Erythroblast (primary cell): ENCODE measurements around the gene STUB1.

Experiments used
- DNase-seq, 2 experiments: peaks; one replicate each; lab custom pipeline; 2025; lab: John Stamatoyannopoulos, UW
- GATA1 ChIP-seq: IDR thresholded peaks from 2 replicates; pipeline ENCODE4 v1.6.1; 2011; ENCODE audit warnings: low read depth, mild to moderate bottlenecking, control low read depth, low read length, moderate library complexity
- POLR2A ChIP-seq: IDR thresholded peaks from 2 replicates; pipeline ENCODE4 v1.6.1; 2011; ENCODE audit warnings: mild to moderate bottlenecking, low read length

The STUB1 gene

DNA sequence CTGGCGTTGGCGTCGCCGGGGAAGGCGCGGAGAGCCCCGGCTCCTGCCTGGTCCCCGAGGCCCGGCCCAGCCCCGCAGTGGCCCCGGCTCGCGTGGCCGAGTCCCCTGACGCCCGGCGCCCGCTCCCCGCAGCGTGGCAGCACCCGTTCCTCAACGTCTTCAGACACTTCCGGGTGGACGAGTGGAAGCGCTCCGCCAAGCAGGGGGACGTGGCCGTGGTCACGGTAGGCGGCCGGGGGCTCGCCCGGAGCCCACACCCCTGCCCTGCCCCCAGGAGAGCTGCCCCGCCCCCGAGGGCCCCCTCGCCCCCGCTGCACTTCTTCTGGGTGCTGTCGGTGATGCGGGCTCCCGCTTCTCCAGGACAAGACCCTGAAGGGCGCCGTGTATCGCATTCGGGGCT is 30.6 kb upstream of the STUB1 start:
- peak; percentile 45 to 50 for DNase-seq
- TF ChIP-seq POLR2A (no peak), GATA1 (no peak)

DNA sequence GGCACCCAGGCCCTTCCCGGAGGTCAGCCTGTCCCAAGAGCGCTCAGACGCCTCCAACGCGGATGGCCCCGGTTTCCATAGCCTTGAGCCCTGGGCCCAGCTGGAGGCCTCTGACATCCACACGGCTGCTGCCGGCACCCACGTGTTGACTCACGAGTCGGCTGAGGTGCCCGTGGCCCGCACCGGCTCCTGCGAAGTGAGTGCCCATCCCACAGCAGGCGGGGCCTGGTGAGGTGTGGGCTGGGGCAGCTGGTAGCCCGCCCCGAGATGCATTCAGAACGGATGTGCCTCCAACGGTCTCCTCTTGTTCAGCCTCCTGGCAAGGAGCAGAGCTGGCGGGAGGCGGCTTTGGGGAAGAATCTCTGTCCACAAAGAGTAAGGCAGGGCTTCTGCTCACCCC is 28.4 kb upstream of the STUB1 start:
- DNase-seq, result no peak
- TF ChIP-seq GATA1, result no peak
- TF ChIP-seq POLR2A, result no peak

DNA sequence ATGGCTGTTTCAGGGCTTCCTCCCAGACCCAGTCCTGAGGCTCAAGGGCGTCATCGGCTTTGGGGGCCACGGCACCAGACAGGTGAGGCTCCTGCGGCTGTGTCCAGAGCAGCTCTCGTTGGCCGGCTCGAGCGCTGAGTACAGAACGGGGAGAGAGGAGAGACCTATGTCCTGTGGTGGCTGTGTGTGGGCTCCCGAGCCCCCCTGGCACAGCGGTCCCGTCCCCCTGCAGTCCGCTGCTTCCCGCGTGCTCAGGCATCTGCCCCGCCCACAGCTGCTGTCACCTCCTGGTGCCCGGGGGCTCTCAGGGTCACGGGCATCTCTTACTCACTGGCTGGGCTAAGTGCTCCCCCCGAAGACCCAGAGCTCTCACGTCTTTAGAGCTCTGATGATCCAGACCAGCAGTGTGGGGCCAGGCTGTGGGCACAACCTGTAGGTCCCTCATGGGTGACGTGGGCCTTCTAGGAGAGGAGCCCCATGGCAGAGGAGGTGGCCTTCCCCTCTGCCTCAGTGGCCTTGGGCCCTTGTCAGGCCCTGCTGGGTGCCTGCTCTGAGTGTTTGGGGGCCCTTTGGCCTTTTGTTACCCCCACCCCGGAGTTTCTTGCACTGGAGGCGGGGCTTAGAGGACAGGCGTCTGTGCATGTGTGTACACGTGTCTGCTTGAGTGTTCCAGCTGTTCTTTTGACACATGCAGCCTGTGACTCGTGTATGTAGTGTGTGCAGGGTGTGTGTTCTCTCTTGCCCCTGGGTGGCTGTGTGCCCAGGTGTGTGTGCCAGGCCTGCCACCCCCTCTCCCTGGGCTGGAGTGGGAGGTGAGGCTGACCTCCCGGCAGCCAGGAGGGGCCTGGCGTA is 27.5 kb upstream of the STUB1 start:
- TF ChIP-seq GATA1, result no peak
- TF ChIP-seq POLR2A, result no peak
- DNase-seq, result no peak

DNA sequence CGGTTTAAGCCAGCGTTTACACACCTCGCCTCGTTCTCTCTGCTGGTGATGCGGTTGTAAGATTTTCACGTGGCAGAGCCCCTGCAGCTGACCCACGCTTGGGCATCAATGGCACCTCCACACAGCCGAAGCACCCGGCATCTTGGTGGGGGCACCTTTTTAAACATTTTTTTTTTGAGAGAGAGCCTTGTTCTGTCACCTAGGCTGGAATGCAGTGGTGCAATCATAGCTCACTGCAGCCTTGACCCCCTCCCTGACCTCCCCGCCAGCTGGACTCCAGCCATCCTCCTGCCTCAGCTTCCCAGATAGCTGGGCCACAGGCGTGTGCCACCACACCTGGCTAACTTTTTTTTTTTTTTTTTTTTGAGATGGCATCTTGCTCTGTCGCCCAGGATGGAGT is 26.2 kb upstream of the STUB1 start:
- TF ChIP-seq POLR2A, result no peak
- TF ChIP-seq GATA1, result no peak
- no peak for DNase-seq

DNA sequence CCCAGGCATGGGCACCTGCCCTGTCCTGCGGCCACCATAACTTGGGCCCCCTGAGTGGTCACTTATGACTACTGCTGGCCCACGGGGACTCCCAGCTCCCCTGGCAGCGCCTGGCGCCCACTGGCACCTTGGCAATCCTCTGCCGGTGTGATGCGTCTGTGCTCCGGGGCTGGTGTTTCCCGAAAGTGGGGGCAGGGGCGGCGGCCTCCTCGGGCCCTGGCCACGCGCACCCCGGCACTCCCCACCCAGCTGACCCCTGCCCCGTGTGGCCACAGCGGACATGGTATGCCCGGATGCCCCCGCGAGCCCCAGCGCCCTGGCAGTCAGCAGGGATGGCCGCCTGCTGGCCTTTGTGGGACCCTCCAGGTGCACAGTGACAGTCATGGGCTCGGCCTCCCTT is 22.7 kb upstream of the STUB1 start:
- no peak for DNase-seq
- TF ChIP-seq POLR2A (no peak), GATA1 (no peak)

DNA sequence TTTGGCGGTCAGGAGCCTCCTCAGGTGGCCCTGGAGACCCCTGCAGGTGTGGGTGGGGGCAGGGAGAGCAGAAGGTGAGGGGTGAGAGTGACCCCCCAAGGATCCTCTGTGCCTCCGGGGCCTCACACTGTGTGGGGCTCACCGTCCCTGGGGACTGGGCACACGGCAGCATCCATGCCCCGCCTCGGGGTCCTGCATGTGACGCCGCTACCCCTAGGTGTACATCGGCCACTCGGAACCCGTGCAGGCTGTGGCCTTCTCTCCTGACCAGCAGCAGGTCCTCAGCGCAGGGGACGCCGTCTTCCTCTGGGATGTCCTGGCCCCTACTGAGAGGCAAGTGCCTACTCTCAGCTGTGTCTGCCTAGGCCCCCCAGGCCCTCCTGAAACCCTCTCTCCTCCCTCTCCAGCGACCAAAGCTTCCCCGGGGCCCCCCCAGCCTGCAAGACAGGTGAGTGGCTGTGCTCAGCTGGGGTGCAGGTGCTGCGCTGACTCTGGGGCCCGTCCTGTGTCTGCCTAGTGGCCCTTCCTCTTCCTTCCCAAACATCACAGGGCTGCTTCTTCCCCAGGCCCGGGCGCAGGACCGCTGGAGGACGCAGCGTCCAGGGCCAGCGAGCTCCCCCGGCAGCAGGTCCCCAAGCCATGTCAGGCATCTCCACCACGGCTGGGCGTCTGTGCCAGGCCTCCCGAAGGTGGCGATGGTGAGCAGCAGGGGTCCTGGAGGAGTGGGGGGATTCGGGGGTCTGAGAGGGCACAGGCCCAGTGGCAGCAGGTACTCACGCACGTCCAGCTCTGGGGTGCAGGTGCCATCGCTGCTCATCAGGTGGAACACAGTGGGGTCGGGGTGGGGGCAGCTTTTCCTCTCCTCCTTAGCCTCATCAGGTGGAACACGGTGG is 21.3 kb upstream of the STUB1 start:
- DNase-seq, result no peak
- TF ChIP-seq GATA1 (no peak), POLR2A (no peak)

DNA sequence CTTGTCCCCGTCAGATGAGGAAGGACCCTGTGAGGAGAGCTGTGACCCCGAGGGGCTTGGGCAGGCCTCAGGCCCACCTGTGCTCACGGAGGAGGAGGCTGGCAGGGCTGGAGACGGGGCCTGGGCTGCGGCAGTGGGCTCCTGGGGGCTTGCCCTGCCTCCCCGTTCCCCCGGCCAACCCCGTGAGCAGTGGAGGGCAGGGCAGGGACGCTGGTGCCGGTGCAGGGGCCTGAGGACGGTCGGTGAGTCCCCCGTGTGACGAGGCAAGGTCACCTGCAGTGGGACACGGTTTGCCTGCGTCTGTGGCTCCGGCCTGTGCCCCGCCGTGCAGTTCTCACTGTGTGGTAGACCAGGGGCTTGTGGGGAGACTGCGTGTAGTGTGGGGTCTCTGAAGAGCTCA is 20.6 kb upstream of the STUB1 start:
- TF ChIP-seq POLR2A (no peak), GATA1 (no peak)
- DNase-seq, result no peak

DNA sequence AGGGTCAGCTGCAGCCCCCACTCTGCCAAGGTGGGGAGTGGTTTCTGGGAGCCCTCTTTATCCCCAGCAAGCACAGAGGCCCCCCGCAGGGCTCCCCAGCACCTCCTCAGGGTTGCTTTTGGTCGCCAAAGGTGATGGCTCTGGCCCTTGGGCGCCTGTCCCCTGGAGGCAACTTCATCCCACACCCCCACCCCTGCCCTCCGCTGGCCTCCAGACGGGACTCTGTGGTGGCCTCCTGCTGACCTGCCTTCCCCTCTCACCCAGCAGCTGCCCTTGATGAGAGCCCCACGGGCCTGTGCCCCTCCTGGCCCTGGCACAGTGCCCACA is 20.1 kb upstream of the STUB1 start:
- DNase-seq, result no peak
- TF ChIP-seq GATA1, result no peak
- no peak for TF ChIP-seq POLR2A

DNA sequence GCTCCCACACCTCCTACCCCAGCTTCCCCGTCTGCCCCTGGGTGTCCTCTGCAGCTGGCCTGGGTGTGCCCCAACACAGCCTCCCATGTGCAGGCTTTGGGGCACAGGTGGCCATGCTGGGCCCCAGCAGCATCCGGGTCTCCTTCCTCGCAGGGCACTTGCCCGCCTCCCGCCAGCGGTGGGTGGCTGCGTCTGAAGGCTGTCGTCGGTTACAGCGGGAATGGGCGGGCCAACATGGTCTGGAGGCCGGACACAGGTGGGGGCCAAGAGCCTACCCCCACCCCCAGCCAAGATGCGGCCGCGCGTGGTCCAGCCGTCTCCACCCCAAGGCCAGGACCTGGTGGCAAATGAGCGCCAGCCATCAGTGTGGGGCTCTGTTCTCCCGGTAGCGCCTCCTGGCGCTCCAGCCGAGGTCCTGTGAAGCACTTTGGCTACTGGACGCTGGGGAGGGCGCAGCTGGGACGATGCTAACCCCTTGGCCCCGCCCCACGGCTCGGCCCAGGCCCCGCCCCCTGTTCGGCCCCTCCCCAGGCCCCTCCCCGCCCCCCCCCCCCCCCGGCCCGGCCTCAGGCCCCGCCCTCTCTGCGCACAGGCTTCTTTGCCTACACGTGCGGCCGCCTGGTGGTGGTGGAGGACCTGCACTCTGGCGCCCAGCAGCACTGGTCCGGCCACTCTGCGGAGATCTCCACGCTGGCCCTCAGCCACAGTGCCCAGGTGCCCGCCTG is 19.6 kb upstream of the STUB1 start:
- TF ChIP-seq POLR2A (no peak), GATA1 (no peak)
- peak; percentile 92 to 94 for DNase-seq

DNA sequence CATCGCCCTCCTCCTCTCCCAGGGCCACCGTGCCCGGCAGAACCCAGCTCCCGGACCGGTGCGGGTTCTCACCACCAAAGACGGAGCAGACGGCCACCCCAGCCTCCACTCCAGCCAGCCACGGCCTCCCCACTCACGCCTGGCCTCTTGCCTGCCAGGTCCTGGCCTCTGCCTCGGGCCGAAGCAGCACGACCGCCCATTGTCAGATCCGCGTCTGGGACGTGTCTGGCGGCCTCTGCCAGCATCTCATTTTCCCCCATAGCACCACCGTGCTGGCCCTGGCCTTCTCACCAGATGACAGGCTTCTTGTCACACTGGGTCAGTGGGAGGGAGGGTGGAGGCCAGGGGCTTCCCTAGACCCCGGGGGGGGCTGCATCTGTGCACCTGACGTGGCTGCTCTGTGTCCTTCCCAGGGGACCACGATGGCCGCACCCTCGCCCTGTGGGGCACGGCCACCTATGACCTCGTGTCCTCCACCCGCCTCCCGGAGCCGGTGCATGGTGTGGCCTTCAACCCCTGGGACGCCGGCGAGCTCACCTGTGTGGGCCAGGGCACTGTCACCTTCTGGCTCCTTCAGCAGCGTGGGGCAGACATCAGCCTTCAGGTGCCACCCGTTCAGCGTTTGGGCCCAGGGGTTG is 18.9 kb upstream of the STUB1 start:
- no peak for TF ChIP-seq GATA1
- no peak for TF ChIP-seq POLR2A
- no peak for DNase-seq

DNA sequence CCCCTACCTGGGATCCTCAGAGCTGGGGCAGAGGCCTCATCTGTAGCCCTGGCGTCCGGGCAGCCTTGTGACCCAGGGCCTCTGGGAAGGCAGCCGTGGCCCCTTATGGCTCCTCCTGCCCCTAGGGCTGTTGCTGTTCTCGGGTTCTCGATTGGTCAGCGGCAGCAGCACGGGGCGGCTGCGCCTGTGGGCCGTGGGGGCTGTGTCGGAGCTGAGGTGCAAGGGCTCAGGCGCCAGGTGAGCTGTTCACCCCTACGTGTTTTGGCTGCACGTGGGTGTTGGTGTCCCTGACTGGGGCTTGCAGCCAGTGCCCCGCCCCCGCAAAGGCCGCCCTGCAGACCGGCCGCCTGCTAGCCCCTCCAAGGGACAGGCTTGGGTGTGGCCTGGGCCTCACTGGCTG is 18.1 kb upstream of the STUB1 start:
- TF ChIP-seq GATA1, result no peak
- TF ChIP-seq POLR2A, result no peak
- no peak for DNase-seq

DNA sequence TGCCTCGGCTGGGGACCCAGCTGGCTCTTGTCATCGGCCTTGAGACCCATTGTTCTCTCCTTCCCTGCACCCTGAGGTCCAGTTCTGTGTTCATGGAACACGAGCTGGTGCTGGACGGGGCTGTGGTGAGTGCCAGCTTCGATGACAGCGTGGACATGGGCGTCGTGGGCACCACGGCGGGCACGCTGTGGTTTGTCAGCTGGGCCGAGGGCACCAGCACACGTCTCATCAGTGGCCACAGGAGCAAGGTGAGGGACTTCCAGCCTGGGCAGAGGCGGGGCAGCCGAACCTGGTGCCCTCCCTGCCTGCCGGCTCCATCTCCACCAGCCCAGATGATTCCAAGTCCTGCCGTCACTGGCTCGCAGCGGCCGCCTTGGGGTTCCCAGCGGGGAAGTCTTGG is 17.6 kb upstream of the STUB1 start:
- DNase-seq, result no peak
- no peak for TF ChIP-seq POLR2A
- no peak for TF ChIP-seq GATA1

DNA sequence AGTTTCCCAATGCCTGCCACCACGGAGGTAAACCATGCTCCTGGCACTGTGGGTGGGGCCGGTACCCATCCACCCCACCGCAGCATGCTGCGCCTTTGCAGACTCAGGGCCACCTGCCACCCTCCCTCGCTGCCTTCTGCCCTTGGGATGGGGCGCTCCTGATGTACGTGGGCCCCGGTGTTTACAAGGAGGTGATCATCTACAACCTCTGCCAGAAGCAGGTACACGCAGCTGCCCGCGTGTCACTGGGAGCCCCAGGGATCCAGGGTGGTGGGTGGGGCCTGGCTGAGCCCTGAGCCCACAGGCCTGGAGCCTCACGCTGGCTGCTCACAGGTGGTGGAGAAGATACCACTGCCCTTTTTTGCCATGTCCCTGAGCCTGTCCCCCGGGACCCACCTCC is 13.6 kb upstream of the STUB1 start:
- DNase-seq, result no peak
- TF ChIP-seq GATA1 (no peak), POLR2A (no peak)
